GM12892 (cell line): ENCODE results near the gene TEKT4.

Experiments used
- POLR2A ChIP-seq: IDR thresholded peaks from 2 replicates; pipeline ENCODE4 v1.6.1; 2011; ENCODE audit warnings: low read depth, low read length, control low read depth
- POLR2AphosphoS5 ChIP-seq: IDR thresholded peaks from 2 replicates; pipeline ENCODE4 v1.6.1; 2011; ENCODE audit warnings: low read depth, low read length, control low read depth

DNA sequence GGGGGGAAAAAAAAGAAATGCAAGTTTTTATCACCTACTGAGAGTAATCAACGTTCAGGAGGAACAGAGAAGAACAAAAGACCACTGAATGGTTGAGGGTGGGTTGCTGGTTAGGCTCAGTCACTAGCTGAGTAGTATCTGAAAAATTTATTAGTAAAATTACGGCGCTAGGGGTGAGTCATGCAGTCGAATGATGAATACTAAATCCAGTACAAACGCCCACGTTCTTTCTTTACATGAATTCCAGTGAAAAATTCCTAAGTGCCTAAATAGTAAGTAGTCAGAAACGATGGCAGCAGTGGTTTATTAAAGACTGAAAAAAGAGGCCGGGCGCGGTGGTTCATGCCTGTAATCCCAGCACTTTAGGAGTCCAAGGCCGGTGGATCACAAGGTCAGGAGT lies 52.0 kb downstream of the TEKT4 start:
- no peak for TF ChIP-seq POLR2A
- TF ChIP-seq POLR2AphosphoS5 = no peak
